IPS-NIHi7 (cell line): ENCODE results near the gene WDR90.
A peak's percentile ranks its signal among the peaks of the same experiment; 100 is the strongest.

ENCODE experiments used
- DNase-seq: peaks from one replicate; pipeline ENCODE4 v3.0.0; 2012; ENCODE audit warnings: mixed read lengths; ENCODE audit errors: extremely low spot score

The WDR90 gene

DNA sequence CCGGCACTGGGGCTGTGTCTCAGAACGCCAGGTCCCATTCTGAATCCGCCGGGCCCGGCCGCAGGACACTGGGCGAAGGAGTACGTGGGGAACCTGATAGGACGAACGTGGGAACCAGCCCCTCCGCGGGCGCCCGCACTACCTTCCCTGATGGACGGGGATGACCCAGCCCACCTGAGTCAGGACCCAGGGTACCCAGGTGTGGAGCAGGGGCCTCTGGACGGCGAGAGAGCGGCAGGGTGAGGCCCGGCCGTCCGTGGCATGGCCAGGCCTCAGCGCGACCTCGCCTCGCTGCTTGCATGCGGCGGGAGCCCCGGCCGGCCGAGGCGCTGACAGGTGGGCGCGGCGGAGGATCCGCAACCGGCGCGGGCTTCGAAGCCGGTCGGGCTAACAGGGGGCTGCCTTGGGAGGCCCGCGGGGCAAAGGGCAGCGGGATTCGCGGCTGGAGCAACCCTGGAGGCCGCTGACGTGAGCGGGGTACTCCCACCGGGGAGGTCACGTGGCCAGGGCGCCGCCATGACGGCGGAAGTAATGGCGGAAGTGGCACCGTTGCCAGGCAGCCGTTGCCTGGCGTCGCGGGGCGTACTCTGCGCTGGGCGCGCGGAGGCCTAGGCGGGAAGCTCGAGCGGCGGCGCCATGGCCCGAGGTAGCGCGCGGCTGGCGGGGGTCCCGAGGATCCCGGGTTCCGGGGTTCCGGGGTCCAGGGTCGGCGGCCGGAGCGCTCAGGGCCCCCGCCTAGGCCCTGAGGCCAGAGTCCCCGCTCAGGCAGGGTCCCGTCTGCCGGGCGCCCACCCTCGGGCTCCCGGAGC lies at the start of gene WDR90:
Gene WDR90 (plus strand): TSS at position 585 of the 809 bp plus-strand sequence. CDS start 52 bp downstream, at position 637.
- peak; percentile 97 for DNase-seq

DNA sequence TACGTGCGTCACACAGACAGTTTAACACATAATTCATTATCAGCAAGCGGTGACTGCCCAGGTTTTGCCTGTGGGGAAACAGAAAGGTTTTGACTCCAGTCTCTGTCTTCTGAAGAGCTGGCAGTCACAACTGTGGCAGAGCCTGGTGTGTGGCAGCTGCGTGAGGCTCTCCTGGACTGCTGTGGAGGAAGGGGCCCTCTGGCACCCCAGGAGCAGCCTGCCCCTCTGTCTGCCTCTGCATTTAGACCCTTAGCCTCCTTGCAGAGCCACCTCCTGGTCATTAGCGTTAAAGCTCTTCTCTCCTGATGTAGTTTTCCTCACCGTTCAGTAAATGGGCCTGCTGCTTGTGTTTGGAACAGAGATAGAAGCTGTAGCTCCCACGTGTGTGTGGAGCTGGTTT lies 48.4 kb upstream of the WDR90 start:
- peak; percentile 66 for DNase-seq

GRCh38 chr16:603933-604332 lies 45.2 kb upstream of the WDR90 start:
- DNase-seq = no peak

GRCh38 chr16:606656-607307 lies 42.4 kb upstream of the WDR90 start:
- DNase-seq = no peak

DNA sequence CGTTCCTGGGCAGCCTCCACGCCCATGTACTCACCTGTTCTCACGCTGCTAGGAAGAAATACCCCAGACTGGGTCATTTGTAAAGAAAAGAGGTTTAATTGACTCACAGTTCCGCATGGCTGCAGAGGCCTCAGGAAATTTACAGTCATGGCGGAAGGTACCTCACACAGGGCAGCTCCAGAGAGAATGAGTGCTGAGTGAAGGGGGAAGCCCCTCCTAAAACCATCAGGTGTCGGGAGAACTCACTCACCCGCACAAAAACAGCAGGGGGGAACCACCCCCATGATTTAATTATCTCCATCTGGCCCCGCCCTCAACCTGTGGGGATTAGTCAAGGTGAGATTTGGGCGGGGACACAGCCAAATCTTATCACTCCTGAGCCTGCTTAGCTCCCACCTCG lies 41.1 kb upstream of the WDR90 start:
- DNase-seq = no peak

DNA sequence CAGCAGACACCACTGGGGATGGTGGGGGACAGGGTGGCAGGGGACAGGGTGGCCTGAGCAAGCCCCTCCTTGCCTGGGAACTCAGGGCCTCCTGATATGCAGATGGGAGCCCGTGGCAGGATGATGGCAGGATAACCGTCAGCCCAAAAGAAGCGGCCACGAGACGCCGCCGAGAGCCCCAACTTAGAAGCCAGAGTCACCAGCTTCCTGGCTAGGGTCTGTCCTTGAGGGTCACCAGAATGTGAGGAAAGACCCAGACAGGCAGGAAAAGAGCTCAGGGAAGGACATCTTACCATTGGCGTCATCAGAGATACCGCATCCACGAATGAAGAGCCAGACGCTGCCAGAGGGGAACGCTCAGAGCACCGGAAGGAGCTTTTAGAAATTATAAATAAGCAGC lies 39.8 kb upstream of the WDR90 start:
- no peak for DNase-seq

DNA sequence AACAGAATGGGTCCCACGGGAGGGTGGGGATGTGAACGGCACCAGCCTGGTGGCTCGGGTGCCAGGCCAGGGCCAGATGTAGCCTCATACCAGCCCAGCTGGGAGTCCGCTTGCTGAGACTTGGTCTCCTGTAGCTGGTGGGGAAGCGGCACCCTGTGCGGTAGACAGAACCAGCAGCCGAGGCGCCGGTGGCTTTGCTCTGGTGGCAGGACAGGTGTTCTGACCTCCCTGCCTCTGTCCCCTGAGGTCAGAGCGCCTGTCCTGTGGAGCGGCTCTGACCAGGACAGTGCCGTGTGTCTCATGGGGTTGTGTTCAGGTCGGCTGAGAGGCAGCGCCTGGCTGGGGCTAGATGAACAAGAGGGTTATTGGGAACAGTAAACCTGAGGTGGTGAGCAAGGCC lies 39.2 kb upstream of the WDR90 start:
- no peak for DNase-seq

DNA sequence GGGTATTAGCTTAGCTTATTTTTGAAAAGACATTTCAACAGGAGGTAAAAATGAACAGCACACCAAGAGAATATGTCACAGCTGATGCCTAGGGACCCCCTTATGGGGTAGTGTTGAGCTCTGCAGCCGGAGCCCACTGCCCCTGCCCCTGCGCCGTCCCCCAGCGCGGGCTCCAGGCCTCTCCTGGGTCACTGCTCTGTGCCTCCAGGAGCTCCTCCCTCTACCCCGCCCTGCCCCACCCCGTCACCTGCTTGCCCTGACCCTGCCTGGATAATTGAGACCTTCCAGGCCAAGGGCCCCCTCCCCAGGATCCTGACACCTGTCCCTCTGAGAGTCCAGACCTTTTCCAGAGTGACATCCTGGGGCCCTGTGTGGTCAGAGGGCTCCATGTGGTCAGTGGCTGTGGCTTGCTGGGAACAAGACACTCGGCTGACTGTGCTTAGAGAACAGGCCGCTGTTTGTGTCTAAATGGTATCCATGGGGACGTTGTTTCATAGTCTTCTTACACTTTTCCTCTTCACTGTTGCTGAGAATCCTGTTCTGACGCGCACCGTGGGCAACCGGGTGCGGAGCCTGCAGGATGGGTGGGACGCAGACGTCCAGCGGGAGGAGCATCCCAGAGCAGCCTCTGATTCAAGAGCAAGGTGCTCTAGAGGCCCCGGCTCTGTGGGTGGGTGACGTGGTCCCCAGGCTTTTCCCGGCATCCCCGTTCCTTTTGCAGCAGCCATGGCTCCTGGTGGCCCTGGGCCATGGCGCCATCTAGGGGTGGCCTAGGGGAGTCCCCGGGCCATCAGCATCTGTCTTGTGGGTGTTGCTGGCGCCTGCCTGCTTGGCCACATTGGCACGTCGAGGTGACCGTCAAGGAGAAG lies 38.4 kb upstream of the WDR90 start:
- peak; percentile 92 for DNase-seq

DNA sequence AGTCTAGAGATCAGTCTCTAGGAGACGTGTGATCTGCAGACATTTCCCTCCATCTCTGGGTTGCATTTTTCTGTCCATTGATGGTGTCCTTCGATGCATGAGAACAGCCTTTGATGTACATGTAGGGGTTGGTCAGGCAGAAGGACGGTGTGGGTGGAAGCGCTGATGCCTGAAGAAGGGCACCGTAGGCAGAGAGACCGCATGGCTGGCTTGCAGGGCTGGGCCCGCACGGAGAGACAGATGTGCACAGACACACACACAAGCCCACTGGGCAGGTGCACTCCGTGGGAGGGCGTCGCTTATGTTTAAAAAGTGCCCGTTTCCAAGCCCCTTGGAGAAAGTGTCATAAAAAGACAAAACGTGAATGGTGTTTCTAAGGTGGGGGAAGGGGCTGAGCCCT lies 34.0 kb upstream of the WDR90 start:
- DNase-seq = no peak

DNA sequence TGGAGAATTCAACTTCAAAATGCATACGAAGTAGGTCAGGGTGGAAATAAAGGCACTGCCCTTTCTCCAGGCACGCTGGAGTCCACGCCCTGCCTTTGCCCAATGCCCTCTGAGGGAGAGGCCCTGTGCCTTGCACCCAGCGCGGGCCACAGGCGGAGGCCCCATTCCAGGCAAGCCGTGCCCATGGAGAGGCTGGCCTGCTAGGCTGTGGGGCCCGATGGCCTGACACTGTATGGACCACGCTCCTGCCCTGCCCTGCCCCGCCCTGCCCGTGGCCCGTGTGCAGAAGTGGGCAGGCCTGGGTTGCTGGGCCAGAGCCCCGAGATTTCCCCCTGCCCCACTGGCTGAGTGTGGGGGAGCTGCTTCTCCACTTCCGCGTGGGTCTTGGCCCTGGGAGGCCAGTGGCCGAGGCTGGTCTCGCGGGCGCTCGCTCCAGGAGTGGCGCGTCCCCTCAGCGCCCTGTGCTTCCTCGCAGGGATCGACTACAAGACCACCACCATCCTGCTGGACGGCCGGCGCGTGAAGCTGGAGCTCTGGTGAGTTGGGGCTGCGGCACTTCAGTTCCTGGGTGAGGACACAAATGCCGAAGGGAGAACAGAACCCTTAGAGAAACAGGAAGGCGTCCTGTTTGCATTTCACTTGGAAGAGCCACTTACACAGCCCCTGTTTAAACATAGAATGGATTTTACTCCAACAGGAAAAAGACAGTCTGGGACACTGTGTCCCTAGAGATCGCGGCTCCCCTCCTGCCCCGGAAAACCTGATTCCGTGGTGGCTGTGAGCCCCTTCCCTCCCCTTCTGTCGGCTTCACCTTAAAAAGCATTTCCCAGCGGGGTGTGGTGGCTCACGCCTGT lies 32.2 kb upstream of the WDR90 start:
- no peak for DNase-seq

GRCh38 chr16:617855-618254 lies 31.3 kb upstream of the WDR90 start:
- DNase-seq = no peak

- no peak for DNase-seq
Measured at GRCh38 chr16:619476-620100, 29.6 kb upstream of the WDR90 start.

GRCh38 chr16:620700-621525 lies 28.3 kb upstream of the WDR90 start:
- DNase-seq = no peak

GRCh38 chr16:621526-622105 lies 27.5 kb upstream of the WDR90 start:
- no peak for DNase-seq

GRCh38 chr16:622920-623280 lies 26.3 kb upstream of the WDR90 start:
- DNase-seq = no peak

DNA sequence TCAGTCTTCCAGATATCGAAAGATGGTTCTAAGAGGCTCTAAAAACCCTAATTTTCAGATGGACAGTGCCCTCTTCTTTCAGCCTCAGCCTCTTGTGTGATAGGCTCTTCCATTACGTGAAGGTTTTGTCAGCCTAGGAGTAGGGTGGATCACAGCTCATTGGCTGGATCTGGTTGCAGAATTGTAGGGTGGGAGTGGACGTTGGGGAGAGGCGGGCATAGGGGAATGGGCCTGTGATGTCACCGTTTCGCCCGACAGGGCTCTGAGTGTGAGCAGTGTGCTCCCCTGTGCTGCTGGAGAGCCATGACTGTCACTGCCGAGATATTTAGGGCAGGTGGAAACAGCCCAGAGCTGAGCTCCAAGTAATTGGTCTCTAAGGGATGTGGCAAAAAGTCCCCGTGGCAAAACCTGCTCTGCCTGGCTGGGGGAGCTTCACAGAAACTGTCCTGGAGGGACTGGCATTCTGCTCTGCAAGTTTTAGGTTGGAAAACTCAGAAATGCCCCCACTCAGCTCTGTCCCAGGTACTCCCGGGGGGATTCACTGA lies 24.6 kb upstream of the WDR90 start:
- no peak for DNase-seq

GRCh38 chr16:625117-625976 lies 23.8 kb upstream of the WDR90 start:
- DNase-seq = no peak

- no peak for DNase-seq
Measured at GRCh38 chr16:625977-626765, 23.0 kb upstream of the WDR90 start.
